ENCODE data around the gene LRPPRC. TPM values are rescaled to one million over a fixed set of nuclear protein-coding genes. Genes with fewer than 3 reads are reported as not detected.

LRPPRC gene
- total and polyA plus RNA-seq, 10 of the 15 experiments (the other 5 are each of a cell fraction or from before 2014, with no cell fraction given): 34.1 to 152 (median 97.0) TPM

DNA sequence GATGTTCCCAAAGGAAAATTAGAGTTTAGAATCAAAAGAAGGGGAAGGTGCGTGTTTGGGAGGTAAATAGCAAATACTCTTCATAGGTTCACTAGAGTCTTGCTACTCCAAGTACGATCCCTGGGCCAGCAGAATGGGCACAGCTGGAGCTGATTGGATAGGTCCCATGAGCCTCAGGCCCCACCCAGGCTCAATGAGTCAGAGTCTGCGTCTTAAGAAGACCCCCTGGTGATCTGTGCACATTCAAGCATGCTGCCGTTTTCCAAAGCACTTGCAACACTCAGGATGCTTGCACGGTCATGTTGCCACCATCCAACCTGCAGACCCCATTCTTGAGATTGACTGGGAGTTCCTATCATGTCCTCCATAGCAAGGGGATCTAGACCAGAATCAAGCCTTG, 116.5 kb downstream of the LRPPRC start (continued):
- TF ChIP-seq, protein P1, sequence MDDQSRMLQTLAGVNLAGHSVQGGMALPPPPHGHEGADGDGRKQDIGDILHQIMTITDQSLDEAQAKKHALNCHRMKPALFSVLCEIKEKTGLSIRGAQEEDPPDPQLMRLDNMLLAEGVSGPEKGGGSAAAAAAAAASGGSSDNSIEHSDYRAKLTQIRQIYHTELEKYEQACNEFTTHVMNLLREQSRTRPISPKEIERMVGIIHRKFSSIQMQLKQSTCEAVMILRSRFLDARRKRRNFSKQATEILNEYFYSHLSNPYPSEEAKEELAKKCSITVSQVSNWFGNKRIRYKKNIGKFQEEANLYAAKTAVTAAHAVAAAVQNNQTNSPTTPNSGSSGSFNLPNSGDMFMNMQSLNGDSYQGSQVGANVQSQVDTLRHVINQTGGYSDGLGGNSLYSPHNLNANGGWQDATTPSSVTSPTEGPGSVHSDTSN (IDR thresholded peaks at IDR 0.05; ENCODE audit: insufficient replicate concordance, low read depth, low read length): no peak
- TF ChIP-seq, protein P2, sequence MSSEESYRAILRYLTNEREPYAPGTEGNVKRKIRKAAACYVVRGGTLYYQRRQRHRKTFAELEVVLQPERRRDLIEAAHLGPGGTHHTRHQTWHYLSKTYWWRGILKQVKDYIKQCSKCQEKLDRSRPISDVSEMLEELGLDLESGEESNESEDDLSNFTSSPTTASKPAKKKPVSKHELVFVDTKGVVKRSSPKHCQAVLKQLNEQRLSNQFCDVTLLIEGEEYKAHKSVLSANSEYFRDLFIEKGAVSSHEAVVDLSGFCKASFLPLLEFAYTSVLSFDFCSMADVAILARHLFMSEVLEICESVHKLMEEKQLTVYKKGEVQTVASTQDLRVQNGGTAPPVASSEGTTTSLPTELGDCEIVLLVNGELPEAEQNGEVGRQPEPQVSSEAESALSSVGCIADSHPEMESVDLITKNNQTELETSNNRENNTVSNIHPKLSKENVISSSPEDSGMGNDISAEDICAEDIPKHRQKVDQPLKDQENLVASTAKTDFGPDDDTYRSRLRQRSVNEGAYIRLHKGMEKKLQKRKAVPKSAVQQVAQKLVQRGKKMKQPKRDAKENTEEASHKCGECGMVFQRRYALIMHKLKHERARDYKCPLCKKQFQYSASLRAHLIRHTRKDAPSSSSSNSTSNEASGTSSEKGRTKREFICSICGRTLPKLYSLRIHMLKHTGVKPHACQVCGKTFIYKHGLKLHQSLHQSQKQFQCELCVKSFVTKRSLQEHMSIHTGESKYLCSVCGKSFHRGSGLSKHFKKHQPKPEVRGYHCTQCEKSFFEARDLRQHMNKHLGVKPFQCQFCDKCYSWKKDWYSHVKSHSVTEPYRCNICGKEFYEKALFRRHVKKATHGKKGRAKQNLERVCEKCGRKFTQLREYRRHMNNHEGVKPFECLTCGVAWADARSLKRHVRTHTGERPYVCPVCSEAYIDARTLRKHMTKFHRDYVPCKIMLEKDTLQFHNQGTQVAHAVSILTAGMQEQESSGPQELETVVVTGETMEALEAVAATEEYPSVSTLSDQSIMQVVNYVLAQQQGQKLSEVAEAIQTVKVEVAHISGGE (CRISPR knock-in tag; IDR thresholded peaks at IDR 0.05): no peak
- no peak for TF ChIP-seq JUND (IDR thresholded peaks at IDR 0.05; ENCODE audit: low read depth, low read length)
- TF ChIP-seq RELA (IDR thresholded peaks at IDR 0.05; ENCODE audit: borderline replicate concordance, partially characterized antibody): no peak
- TF ChIP-seq IKZF2 (IDR thresholded peaks at IDR 0.05): no peak
- TF ChIP-seq, protein P3, sequence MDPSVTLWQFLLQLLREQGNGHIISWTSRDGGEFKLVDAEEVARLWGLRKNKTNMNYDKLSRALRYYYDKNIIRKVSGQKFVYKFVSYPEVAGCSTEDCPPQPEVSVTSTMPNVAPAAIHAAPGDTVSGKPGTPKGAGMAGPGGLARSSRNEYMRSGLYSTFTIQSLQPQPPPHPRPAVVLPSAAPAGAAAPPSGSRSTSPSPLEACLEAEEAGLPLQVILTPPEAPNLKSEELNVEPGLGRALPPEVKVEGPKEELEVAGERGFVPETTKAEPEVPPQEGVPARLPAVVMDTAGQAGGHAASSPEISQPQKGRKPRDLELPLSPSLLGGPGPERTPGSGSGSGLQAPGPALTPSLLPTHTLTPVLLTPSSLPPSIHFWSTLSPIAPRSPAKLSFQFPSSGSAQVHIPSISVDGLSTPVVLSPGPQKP (IDR thresholded peaks at IDR 0.05; ENCODE audit: low read depth, low read length): no peak
- no peak for TF ChIP-seq POU2F2 (IDR thresholded peaks at IDR 0.05; ENCODE audit: borderline replicate concordance, low read depth, low read length)
- TF ChIP-seq, protein P4, sequence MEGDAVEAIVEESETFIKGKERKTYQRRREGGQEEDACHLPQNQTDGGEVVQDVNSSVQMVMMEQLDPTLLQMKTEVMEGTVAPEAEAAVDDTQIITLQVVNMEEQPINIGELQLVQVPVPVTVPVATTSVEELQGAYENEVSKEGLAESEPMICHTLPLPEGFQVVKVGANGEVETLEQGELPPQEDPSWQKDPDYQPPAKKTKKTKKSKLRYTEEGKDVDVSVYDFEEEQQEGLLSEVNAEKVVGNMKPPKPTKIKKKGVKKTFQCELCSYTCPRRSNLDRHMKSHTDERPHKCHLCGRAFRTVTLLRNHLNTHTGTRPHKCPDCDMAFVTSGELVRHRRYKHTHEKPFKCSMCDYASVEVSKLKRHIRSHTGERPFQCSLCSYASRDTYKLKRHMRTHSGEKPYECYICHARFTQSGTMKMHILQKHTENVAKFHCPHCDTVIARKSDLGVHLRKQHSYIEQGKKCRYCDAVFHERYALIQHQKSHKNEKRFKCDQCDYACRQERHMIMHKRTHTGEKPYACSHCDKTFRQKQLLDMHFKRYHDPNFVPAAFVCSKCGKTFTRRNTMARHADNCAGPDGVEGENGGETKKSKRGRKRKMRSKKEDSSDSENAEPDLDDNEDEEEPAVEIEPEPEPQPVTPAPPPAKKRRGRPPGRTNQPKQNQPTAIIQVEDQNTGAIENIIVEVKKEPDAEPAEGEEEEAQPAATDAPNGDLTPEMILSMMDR (IDR thresholded peaks at IDR 0.05 in 2 of 3, conservative IDR thresholded peaks at IDR 0.05 in 1 of 3; ENCODE audit: control insufficient read depth in 2 of 3, extremely low read depth in 1 of 3, insufficient read depth in 1 of 3, low read depth in 3 of 3, low read length in 3 of 3): no peak
